Keratinocyte (primary cell): ENCODE data around the gene HTR1E. TPM values are rescaled to one million over a fixed set of nuclear protein-coding genes. Genes with fewer than 3 reads are reported as not detected.

ENCODE experiments used
- DNase-seq: peaks from one replicate; pipeline ENCODE4 v3.0.0-alpha.2; 2011; ENCODE audit warnings: low read depth, missing footprints, low spot score
- FAIRE-seq: peaks from 2 replicates; lab custom pipeline; 2011; peaks lifted over from hg19 to GRCh38; lab: Jason Lieb, UNC
- H2AFZ ChIP-seq: 2 replicates; pipeline ENCODE4 v1.6.0; 2012; ENCODE audit warnings: low read length, control low read depth, inconsistent platforms; ENCODE audit not compliant: control insufficient read depth
- H3K27ac ChIP-seq: 2 replicates; pipeline ENCODE4 v1.5.1; 2011; ENCODE audit warnings: low read length; ENCODE audit not compliant: control insufficient read depth, insufficient read depth
- H3K27me3 ChIP-seq: 3 replicates; pipeline ENCODE4 v1.6.0; 2011; ENCODE audit warnings: low read length; ENCODE audit not compliant: control insufficient read depth, insufficient read depth; ENCODE audit errors: extremely low read depth
- H3K36me3 ChIP-seq, 2 experiments: 2 replicates in 1 of 2; 3 replicates in 1 of 2; pipeline ENCODE4 v1.5.1; 2011; ENCODE audit warnings: low read length in 2 of 2, mild to moderate bottlenecking in 1 of 2; ENCODE audit not compliant: control insufficient read depth in 2 of 2, insufficient read depth in 2 of 2; ENCODE audit errors: extremely low read depth in 1 of 2
- H3K4me1 ChIP-seq: 3 replicates; pipeline ENCODE4 v1.5.1; 2011; ENCODE audit warnings: low read length; ENCODE audit not compliant: control insufficient read depth, insufficient read depth; ENCODE audit errors: extremely low read depth
- H3K4me2 ChIP-seq: 3 replicates; pipeline ENCODE4 v1.6.0; 2011; ENCODE audit warnings: low read depth, low read length; ENCODE audit not compliant: control insufficient read depth, insufficient read depth; ENCODE audit errors: extremely low read depth
- H3K4me3 ChIP-seq, 3 experiments: fragments of 200-600 bp in 1 of 3; sonication (generic) in 1 of 3; 2 replicates in 2 of 3; 3 replicates in 1 of 3; pipeline ENCODE4 v1.5.1; 2011 to 2016; ENCODE audit warnings: low read length in 3 of 3, mild to moderate bottlenecking in 3 of 3, control low read depth in 2 of 3, inconsistent platforms in 1 of 3, low read depth in 1 of 3, mixed read lengths in 1 of 3, mixed run types in 1 of 3, moderate library complexity in 1 of 3; ENCODE audit not compliant: control insufficient read depth in 2 of 3, insufficient read depth in 2 of 3; ENCODE audit errors: extremely low read depth in 1 of 3
- H3K79me2 ChIP-seq: 2 replicates; pipeline ENCODE4 v1.6.0; 2012; ENCODE audit warnings: low read length; ENCODE audit not compliant: control insufficient read depth, insufficient read depth
- H3K9ac ChIP-seq: 3 replicates; pipeline ENCODE4 v1.6.0; 2011; ENCODE audit warnings: low read length; ENCODE audit not compliant: control insufficient read depth, insufficient read depth; ENCODE audit errors: extremely low read depth
- H3K9me1 ChIP-seq: 3 replicates; pipeline ENCODE4 v1.6.0; 2011; ENCODE audit warnings: low read length; ENCODE audit not compliant: control insufficient read depth, insufficient read depth; ENCODE audit errors: extremely low read depth
- H3K9me3 ChIP-seq: 2 replicates; pipeline ENCODE4 v1.5.1; 2012; ENCODE audit warnings: low read depth, low read length; ENCODE audit not compliant: control insufficient read depth
- H4K20me1 ChIP-seq: 3 replicates; pipeline ENCODE4 v1.6.0; 2011; ENCODE audit warnings: low read length; ENCODE audit not compliant: control insufficient read depth, insufficient read depth; ENCODE audit errors: extremely low read depth
- EZH2 ChIP-seq: IDR thresholded peaks from one replicate; pipeline ENCODE4 v1.6.1; 2012; ENCODE audit warnings: inconsistent platforms, mild to moderate bottlenecking, low read length, moderate library complexity
- dilution Hi-C: fragments of 300-500 bp; cut with MboI; formaldehyde crosslinking; loops from one replicate; pipeline ENCODE4 v1.7.0; 2020; ENCODE audit warnings: low sequenced_read_pairs; ENCODE audit not compliant: extremely low pct_ligation_motif_present
- polyA plus RNA-seq, 5 experiments: library from polyadenylated mRNA; depleted of rRNA in 3 of 5; stranded (reverse) in 3 of 5; stranded (forward) in 1 of 5; unstranded in 1 of 5; fragments of >200 nt; gene quantifications; 1 replicate in 1 of 5; 2 replicates in 3 of 5; 3 replicates in 1 of 5; pipeline versions ENCODE4 v1.2.1 to v1.2.3, GENCODE V29; 2011 to 2012; ENCODE audit warnings: missing spikeins in 2 of 5, low read depth in 1 of 5, low replicate concordance in 1 of 5
- TF ChIP-seq, protein P1 (sequence below), 3 experiments: IDR thresholded peaks in 1 of 3; conservative IDR thresholded peaks in 1 of 3; optimal IDR thresholded peaks in 1 of 3; 2 replicates in 2 of 3; 3 replicates in 1 of 3; pipeline versions ENCODE3 to v1.5.1; 2011; ENCODE audit warnings: low read length in 3 of 3, mild to moderate bottlenecking in 3 of 3, moderate library complexity in 2 of 3, control low read depth in 1 of 3, inconsistent platforms in 1 of 3; ENCODE audit not compliant: insufficient read depth in 2 of 3; ENCODE audit errors: extremely low read depth in 1 of 3

Gene HTR1E
- polyA plus RNA-seq, 1 donor (not counting 4 experiments of a cell fraction or from before 2014, with no cell fraction given) = not detected

DNA sequence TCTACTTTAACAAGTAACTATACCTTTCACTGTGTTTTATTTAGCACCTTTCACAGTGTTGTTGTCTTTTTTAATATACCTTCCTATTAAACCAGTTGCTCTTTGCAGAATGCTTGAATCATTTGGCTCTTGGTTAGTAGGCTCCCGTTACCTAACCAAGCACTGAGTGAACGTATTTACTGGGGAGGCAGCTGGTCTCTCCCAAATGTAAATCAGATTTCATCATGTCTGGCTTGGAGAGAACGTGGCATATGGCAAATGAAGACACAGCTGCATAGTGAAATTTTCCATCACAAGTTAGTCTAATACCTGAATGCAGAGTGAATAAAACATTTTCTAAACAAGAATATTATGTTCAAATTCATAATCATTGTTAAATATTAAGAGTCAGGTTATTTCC, 12.4 kb downstream of the HTR1E start:
- no peak overlapping the region for H3K27ac ChIP-seq
- dilution Hi-C loops = no loop called here
- H4K20me1 ChIP-seq = no peaks in the 10 kb centered on the region
- no peak overlapping the region for H3K9ac ChIP-seq
- TF ChIP-seq, protein P1, sequence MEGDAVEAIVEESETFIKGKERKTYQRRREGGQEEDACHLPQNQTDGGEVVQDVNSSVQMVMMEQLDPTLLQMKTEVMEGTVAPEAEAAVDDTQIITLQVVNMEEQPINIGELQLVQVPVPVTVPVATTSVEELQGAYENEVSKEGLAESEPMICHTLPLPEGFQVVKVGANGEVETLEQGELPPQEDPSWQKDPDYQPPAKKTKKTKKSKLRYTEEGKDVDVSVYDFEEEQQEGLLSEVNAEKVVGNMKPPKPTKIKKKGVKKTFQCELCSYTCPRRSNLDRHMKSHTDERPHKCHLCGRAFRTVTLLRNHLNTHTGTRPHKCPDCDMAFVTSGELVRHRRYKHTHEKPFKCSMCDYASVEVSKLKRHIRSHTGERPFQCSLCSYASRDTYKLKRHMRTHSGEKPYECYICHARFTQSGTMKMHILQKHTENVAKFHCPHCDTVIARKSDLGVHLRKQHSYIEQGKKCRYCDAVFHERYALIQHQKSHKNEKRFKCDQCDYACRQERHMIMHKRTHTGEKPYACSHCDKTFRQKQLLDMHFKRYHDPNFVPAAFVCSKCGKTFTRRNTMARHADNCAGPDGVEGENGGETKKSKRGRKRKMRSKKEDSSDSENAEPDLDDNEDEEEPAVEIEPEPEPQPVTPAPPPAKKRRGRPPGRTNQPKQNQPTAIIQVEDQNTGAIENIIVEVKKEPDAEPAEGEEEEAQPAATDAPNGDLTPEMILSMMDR (optimal IDR thresholded peaks at IDR 0.05 in 1 of 3, IDR thresholded peaks at IDR 0.05 in 1 of 3, conservative IDR thresholded peaks at IDR 0.05 in 1 of 3; ENCODE audit: extremely low read depth in 1 of 3, insufficient read depth in 2 of 3, low read length in 3 of 3) = no peak
- no peak for TF ChIP-seq EZH2
- DNase-seq = no peak
- no peak for FAIRE-seq
- H3K4me2 ChIP-seq = no peak overlapping the region
- H3K4me1 ChIP-seq = no peaks in the 10 kb centered on the region
- H3K27me3 ChIP-seq = no peaks in the 10 kb centered on the region
- no peaks in the 10 kb centered on the region for H3K36me3 ChIP-seq
- H3K79me2 ChIP-seq = no peaks in the 10 kb centered on the region
- H2AFZ ChIP-seq = no peak overlapping the region
- H3K9me3 ChIP-seq = no peaks in the 10 kb centered on the region
- no peaks in the 10 kb centered on the region for H3K9me1 ChIP-seq
- H3K4me3 ChIP-seq = no peak overlapping the region

DNA sequence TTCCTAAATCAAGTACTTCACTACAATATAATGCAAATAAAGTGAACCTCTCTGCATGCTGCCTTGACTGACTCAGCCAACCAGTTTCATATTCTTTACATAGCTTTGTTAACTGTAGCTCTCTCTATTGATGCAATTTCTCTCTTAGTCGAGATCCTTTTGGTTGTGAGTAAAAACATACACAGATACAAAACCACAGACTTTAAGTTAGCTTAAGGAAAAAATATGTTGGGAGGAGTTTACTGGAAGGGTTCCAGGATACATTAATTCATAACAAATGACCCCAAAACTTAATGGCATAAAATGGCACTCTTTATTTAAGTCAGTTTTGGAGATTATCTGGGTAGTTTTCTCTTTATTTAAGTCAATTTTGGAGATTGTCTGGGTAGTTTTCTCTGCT, 15.7 kb downstream of the HTR1E start:
- Histone ChIP-seq H3K4me1 (no peaks in the 10 kb centered on the region), H4K20me1 (no peaks in the 10 kb centered on the region), H3K4me3 (no peak overlapping the region), H3K27me3 (no peaks in the 10 kb centered on the region), H3K36me3 (no peaks in the 10 kb centered on the region), H3K4me2 (no peak overlapping the region), H3K9ac (no peak overlapping the region), H3K79me2 (no peaks in the 10 kb centered on the region), H2AFZ (no peak overlapping the region), H3K27ac (no peak overlapping the region), H3K9me3 (no peaks in the 10 kb centered on the region), H3K9me1 (no peaks in the 10 kb centered on the region)
- DNase-seq = no peak
- dilution Hi-C loops = no loop called here
- FAIRE-seq = no peak
- TF ChIP-seq, protein P1 (optimal IDR thresholded peaks at IDR 0.05 in 1 of 3, IDR thresholded peaks at IDR 0.05 in 1 of 3, conservative IDR thresholded peaks at IDR 0.05 in 1 of 3; ENCODE audit: extremely low read depth in 1 of 3, insufficient read depth in 2 of 3, low read length in 3 of 3) = no peak
- TF ChIP-seq EZH2 = no peak
